Stimulated activated CD4-positive, alpha-beta T cell treated with anti-CD3 and anti-CD28 coated beads, TNF-alpha, amount 100 ng/mL, for 4 hours (primary cell): ENCODE measurements around the gene PHRF1.

ENCODE experiments used
- DNase-seq, 3 experiments: peaks; one replicate each; pipeline ENCODE4 v3.0.0-alpha.2; 2020; ENCODE audit warnings: low read depth in 3 of 3

Gene PHRF1

DNA sequence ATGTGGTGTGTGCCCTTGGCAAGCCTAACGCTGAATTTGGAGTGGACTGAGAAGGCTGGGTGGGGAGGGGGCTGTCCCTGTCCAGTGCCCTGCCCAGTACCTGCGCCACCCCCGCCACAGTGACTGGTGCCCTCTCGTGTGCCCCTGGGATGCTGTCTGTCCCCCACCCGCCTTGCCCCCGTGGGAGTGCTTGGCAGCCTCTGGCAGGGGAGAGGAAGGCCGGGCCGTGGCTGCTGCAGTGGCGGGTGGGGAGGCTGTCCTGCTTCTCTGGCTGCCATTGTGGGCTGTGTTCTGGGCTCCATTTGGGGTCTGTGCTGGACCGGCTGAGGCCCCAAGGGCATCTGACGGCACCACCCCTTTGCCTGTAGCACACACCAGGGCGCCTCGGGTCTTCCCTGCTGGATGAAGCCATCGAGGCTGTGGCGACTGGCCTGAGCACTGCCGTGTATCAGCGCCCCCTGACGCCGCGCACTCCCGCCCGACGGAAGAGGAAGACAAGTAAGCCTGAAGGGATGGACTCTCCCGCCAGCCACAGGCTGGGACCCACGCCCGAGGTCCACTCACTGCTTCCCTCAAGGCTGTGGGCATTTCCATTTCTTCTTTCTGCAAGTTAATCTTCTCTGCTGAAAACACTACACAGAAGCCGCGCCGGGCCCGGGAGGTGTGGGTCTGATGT, 21.9 kb downstream of the PHRF1 start:
- DNase-seq, result no peak

DNA sequence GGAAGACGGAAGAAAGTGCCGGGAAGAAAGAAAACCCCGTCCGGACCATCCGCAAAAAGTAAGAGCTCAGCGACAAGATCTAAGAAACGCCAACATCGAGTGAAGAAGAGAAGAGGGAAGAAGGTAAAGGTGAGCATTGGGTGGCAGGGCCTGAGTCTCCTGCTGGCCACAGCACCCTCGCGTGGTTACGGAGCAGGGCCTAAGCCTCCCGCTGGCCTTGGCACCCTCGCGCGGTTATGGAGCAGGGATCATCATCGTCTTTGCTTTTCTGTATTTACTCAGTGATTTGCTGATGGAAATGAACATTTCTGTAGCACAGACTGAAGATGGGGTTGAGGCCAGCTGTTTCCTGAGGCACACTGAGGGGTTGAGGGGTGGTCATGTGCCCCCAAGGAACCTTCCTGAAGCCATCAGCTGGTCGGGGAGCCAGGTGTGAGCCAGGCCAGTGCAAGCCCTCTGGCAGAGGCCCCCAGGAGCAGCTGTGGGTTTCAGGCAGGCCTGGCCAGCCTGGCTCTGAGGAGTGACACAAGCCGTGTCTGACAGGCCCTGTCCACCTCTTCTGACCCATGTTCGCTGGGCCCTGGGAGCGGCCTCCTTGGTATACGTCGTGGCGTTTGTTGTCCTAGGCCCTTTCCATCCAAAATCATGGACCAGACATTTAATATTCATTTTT, 25.4 kb downstream of the PHRF1 start:
- no peak for DNase-seq

DNA sequence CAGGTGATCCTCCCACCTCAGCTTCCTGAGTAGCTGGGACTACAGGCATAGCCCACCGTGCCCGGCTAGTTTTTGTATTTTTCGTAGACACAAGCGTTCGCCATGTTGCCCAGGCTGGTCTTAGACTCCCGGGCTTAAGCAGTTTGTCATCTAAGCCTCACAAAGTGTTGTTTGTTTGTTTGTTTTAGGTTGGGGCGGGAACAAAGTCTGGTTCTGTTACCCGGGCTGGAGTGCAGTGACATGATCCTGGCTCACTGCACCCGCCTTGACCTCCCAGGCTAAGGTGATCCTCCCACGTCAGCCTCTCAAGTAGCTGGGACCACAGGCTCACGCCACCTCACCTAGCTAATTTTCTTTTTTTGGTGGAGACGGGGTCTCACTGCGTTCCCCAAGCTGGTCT, 26.9 kb downstream of the PHRF1 start:
- DNase-seq, result no peak

DNA sequence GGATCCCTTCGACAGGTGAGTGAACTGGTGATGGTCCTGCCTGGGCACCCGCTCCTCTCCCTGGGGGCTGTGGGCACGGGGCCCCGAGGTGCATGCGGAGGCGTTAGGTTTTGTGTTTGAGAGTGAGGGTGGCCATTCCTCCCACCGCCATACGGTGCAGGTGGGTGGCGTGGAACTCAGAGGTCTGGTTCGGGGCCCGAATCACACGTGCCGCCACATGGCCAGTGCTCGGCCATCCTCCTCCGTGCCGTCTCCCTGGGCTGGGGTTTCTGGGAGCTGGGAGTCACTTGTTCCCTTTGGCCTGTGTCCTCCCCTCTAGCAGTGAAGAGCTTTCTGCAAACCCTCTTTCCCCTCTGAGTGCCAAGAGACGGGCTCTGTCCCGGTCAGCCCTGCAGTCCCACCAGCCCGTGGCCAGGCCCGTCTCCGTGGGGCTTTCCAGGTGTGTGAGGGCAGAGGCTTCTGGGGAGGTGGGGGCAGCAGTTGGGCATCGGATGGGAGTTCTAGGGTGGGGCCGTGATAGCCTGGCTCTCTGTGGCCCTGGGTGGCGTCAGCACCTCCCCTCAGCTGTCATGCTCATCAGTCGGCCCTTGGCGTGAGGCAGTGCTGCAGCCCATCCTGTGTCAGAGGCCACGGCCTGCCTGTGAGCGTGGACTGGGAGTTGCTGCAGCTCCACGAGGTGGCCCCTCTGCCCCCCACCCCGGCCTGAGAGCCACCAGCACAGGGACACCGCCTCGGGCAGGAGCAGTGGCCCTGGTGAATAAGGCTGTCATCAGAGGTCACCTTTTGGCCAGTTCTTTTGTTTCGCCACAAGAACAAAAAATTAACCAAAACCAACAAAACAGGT, 29.2 kb downstream of the PHRF1 start:
- DNase-seq, result no peak

DNA sequence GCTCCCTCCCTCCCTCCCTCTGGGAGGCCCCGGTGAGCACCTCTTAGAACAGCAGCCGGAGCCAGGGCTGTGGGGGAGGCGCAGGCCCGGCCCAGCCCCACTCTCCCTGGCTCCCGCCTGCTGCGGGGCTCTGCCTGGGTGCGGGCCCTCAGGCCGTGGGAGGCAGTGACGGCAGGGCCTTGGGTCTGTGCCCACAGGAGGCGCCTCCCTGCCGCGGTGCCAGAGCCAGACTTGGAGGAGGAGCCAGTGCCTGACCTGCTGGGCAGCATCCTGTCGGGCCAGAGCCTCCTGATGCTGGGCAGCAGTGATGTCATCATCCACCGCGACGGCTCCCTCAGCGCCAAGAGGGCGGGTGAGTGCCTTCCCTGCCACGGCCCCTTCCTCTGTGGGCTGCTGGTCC, 30.0 kb downstream of the PHRF1 start:
- no peak for DNase-seq

DNA sequence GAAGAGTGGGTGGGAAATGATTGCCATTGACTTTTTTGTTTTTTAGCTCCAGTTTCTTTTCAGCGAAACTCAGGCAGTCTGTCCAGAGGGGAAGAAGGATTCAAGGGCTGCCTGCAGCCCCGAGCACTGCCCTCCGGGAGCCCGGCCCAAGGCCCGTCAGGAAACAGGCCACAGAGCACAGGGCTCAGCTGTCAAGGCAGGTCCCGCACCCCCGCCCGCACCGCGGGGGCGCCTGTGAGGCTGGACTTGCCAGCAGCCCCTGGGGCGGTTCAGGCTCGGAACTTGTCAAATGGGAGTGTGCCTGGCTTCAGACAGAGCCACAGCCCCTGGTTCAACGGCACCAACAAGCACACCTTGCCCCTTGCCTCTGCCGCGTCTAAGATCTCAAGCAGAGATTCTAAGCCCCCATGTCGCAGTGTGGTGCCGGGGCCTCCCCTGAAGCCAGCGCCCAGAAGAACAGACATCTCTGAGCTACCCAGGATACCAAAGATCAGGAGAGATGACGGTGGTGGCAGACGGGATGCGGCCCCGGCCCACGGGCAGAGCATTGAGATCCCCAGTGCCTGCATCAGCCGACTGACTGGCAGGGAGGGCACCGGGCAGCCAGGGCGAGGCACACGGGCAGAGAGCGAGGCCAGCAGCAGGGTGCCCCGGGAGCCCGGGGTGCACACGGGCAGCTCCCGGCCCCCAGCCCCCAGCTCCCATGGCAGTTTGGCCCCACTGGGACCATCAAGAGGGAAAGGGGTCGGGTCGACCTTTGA, 30.9 kb downstream of the PHRF1 start:
- no peak for DNase-seq

DNA sequence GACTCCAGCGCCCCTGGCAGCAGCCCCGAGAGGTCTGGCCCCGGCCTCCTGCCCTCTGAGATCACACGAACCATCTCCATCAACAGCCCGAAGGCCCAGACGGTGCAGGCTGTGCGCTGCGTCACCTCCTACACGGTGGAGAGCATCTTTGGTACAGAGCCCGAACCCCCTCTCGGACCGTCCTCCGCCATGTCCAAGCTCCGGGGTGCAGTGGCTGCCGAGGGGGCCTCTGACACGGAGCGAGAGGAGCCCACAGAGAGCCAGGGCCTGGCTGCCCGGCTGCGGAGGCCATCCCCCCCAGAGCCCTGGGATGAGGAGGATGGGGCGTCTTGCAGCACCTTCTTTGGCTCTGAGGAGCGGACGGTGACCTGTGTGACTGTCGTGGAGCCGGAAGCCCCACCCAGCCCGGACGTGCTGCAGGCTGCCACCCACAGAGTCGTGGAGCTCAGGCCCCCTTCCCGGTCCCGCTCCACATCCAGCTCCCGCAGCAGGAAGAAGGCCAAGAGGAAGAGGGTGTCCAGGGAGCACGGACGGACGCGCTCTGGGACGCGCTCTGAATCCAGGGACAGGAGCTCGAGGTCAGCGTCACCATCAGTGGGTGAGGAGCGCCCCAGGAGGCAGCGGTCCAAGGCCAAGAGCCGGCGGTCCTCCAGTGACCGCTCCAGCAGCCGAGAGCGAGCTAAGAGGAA, 31.8 kb downstream of the PHRF1 start:
- DNase-seq, result no peak

DNA sequence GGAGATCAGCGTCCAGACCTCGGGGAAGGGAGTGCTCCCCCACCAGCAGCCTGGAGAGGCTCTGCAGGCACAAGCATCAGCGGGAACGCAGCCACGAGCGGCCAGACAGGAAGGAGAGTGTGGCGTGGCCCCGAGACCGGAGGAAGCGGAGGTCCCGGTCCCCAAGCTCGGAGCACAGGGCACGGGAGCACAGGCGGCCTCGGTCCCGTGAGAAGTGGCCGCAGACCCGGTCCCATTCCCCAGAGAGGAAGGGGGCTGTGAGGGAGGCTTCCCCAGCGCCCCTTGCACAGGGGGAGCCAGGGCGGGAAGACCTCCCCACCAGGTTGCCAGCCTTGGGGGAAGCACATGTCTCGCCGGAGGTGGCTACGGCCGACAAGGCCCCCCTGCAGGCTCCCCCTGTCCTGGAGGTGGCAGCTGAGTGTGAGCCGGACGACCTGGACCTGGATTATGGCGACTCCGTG, 32.6 kb downstream of the PHRF1 start:
- no peak for DNase-seq

DNA sequence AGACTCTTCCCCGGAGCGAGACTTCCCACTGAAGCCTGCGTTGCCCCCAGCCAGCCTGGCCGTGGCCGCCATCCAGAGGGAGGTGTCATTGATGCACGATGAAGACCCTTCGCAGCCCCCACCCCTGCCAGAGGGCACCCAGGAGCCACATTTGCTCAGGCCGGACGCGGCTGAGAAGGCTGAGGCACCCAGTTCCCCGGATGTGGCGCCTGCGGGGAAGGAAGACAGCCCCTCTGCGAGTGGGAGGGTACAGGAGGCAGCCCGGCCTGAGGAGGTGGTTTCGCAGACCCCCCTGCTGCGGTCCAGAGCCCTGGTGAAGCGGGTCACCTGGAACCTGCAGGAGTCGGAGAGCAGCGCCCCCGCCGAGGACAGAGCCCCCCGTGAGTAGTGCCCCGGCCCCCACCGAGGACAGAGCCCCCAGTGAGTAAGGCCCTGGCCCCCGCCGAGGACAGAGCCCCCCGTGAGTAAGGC, 33.1 kb downstream of the PHRF1 start:
- DNase-seq, result no peak

DNA sequence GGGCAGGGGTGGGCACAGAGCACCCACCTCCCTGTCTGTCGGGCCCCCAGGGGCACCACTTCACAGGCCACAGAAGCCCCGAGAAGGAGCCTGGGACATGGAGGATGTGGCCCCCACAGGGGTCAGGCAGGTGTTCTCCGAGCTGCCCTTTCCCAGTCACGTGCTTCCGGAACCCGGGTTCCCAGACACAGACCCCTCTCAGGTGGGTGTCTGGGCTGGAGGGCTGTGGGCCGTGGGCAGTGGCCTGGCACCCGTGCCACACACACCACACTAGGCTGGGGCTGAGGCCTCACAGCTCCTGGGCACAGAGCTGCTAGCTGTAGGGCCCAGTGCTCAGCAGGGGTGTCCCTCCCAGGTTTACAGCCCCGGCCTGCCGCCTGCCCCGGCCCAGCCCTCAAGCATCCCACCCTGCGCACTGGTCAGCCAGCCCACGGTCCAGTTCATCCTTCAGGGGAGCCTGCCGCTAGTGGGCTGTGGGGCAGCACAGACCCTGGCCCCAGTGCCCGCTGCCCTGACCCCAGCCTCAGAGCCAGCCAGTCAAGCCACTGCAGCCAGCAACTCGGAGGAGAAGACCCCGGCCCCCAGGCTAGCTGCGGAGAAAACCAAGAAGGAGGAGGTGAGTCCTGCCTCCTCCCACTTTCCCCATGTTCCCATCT, 34.0 kb downstream of the PHRF1 start:
- no peak for DNase-seq

DNA sequence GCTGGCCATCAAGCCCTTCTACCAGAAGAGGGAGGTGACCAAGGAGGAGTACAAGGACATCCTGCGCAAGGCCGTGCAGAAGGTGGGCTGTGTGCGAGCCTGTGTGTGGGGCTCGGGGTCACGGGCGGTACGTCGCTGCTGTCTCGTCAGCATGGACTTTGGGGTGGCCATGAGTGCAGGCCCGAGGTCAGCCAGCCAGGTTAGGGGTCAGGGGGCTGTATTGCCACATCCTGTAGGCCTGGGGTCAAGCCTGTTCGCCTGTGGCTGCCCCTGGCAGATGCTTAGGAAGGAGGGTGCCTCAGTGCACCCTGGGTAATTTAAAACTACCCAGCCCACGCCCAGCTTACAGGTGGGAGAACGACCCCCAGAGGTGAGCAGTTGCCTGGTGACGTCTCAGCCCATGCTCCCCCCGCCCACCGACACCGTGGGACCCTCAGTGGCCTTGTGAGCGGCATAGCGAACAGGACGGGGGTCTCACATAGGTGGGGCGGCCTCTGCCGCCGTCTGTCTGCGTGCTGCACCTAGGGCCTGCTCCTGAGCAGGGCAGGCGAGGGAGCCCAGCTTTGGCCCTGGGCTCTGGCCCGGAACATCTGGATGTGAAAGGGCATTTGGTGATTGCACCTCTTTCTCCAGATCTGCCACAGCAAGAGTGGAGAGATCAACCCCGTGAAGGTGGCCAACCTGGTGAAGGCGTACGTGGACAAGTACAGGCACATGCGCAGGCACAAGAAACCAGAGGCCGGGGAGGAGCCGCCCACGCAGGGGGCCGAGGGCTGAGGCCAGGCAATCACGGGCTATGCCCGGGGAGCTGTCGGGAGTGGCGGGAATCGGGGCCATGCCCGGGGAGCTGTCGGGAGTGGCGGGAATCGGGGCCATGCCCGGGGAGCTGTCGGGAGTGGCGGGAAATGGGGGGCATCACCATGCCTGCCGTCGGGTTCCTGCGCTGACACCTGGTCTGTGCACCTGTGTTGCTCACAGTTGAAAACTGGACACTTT, 35.0 kb downstream of the PHRF1 start:
- no peak for DNase-seq

DNA sequence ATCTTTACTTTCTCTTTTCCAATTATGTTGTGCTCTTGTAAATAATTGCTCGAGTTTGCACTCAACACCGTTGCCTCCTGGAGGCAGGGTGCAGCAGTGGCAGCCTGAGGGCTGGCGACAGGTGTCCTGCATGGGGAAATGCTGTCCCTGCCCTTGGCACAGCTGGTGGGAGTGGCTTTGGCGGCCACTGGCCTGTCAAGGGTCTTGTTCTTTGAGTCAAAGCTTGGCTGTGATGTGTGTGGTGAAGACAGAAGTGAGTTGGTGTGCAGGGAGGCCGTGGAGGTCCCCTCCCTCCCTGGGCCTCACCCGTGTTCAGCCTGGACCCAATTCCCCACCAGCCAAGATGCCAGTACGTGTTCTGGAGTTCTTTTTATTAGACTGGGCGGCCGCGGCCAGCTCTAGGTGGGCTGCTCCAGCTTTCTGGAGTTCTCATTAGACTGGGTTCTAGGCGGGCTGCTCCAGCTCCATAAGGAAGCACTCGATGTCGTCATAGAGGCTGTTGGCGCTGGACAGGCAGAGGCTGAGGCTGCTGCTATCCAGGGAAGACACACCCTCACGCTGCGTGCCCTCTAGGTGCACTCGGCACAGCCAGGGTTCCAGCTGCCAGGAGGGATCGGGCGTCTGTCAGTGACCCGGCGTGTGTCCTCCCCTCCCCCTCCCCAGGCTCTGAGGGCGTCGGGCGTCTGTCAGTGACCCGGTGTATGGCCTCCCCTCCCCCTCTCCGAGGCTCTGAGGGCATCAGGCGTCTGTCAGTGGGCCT, 36.1 kb downstream of the PHRF1 start:
- no peak for DNase-seq

DNA sequence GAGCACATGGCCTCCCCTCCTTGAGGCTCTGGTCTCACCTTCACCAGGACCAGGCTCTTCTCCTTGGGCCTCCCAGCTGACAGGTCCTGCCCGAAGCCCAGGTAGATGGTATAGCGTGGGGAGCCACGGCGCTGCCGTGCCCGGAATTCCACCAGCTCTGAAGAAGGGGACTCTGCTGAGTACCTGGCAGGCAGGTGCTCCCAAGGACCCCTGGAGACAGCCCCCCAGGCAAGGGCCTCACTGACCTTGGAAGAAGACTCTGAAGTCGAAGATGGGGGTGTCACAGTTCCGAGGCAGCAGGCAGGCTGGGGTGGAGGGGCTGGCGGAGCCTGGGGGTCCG, 36.7 kb downstream of the PHRF1 start:
- no peak for DNase-seq

DNA sequence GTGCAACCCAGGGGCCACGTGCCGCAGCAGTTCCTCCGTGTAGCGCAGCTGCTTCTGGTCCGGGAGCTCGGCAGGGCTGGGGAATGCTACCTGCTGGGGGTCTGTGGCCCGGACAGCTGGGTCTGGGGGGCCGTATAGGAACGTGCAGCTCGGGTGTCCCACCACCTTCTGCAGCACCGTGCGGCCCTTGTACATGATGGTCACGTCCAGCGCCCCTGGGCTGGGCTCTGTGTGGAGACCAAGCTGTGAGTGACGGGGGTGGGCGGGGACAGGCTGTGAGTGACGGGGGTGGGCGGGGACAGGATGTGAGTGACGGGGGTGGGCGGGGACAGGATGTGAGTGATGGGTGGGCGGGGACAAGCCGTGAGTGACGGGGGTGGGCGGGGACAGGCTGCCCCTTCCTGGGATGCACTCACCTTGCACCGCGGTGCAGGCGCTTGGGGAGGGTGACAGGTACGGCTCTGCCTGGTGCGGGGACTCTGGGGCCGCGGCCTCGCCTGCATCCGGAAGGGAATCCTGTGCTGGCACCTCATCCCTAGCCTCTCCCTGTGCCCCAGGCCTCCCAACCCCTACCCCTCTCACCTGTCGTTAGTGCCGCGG, 37.2 kb downstream of the PHRF1 start:
- DNase-seq, result peak; percentile 63 to 76 (median 71)

DNA sequence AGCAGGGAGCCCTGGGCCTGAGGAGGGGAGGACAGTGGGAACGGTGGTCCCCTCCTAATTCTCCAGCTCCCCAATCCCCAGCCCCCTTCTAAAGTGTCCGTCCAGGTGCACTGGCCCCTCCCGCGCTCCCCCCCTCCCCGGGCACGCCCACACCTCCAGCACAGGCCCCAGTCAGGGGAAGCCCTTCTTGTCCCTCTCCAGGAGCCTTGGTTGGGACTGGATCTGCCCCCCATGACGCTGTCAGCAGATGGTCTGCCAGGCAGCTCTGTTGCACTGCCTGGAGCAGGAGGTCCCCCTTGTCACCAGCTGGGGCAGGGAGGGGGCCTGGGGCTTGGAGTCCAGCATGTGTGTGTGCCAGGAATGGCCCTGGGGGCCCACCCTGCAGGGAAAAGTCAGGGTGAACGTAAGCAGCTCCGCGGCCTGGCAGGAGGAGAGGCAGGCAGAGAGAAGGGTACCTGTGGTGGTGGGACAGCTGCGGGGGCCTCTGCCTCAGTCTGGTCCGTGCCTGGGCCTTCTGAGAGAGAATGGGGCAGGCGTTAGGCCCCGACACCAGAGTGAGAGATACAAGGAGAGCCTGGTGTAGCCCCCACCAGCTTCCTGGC, 37.9 kb downstream of the PHRF1 start:
- DNase-seq, result no peak

DNA sequence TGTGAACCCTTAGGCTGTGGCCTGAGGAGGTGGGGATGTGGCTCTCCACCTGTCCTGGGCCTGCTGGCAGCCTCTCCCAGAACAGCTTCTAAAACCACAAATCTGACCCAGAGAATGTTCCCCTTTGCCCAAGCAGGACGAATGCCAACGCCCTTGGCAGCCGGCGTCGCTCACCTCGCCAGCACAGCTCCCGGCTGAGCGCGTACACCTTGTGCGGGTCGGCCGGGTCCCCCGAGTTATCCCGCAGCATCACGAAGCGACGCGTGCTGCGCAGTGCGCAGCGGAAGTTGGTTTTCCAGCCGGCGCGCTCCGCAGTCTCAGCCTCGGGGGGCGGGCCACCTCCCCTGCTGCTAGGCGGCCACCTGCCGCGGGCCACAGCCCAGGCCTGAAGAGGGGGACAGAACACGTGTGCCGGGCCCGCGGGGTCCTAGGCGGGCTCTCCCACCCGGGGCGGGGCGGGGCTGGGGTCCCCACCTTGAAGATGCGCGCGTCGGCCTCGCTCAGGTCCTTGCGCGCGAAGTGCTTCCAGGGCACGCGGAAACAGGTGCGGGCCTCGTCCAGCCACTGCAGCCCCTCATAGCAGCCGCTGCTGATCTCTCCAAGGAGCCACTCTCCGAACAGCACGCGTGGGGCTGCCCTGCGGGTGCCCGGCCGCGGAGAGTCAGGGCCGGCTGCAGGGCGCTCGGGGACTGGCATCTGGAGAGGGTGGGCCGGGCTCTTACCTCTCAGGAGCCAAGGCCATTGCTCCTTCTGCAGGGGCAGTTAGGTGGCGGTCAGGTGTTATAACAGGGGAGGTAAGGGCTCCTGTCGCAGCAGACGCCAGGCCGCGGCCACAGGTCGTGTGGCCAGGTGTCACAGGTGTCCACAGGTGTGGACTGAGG, 38.6 kb downstream of the PHRF1 start:
- no peak for DNase-seq
